Right lobe of liver (tissue), 4 donors: ENCODE measurements around the gene NCKAP5.

ENCODE experiments used
- POLR2A ChIP-seq: fragments of 450-650 bp; IDR thresholded peaks from one replicate; pipeline ENCODE4 v1.6.1; 2017; ENCODE audit warnings: antibody characterized with exemption, mild to moderate bottlenecking
- TF ChIP-seq, protein P1 (sequence below), 4 donors: fragments of 200-600 bp in 3 of 4; fragments of 450-650 bp in 1 of 4; IDR thresholded peaks; one replicate each; pipeline versions ENCODE4 v1.5.1 to v1.8.0; 2016 to 2022; ENCODE audit warnings: antibody characterized with exemption in 4 of 4, mild to moderate bottlenecking in 2 of 4
- donor health status: DM: no; HTN: no; CAD: no.
- donor health status: DM: no; HTN: no; CAD: no.
- donor health status: DM: no; HTN: yes; CAD: no.

GRCh38 chr2:133414486-133415209 lies 153.6 kb downstream of the NCKAP5 start:
- TF ChIP-seq, protein P1, sequence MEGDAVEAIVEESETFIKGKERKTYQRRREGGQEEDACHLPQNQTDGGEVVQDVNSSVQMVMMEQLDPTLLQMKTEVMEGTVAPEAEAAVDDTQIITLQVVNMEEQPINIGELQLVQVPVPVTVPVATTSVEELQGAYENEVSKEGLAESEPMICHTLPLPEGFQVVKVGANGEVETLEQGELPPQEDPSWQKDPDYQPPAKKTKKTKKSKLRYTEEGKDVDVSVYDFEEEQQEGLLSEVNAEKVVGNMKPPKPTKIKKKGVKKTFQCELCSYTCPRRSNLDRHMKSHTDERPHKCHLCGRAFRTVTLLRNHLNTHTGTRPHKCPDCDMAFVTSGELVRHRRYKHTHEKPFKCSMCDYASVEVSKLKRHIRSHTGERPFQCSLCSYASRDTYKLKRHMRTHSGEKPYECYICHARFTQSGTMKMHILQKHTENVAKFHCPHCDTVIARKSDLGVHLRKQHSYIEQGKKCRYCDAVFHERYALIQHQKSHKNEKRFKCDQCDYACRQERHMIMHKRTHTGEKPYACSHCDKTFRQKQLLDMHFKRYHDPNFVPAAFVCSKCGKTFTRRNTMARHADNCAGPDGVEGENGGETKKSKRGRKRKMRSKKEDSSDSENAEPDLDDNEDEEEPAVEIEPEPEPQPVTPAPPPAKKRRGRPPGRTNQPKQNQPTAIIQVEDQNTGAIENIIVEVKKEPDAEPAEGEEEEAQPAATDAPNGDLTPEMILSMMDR (IDR thresholded peaks at IDR 0.05) = no peak
- no peak for TF ChIP-seq POLR2A
